Measurements from ENCODE around the gene P2RX3.
"Not testable (repeated sequence)": the region's sequence is repeated elsewhere in the genome, so short reads cannot be mapped to it uniquely, and the experiment has no call there.

The P2RX3 gene

GRCh38 chr11:57338142-57338541 is at the start of gene P2RX3:
P2RX3 (plus strand) TSS chr11:57338352; CDS start chr11:57338551, 199 bp downstream.
- H3K9me3 ChIP-seq (ENCODE audit: control insufficient read depth, insufficient read depth, low read length): no peaks in the 10 kb centered on the region
- H3K27ac ChIP-seq (ENCODE audit: low read length): no peak within 1 kb of the TSS
- no CpG with 5 or more reads among the region's 4 CpGs for WGBS (ENCODE audit: insufficient coverage, insufficient read length)
- no peak within 1 kb of the TSS for H3K4me3 ChIP-seq (ENCODE audit: low read length)
- no peak for DNase-seq (ENCODE audit: low read depth, low spot score)
- H3K27me3 ChIP-seq (ENCODE audit: control insufficient read depth, insufficient read depth, low read length): no peaks in the 10 kb centered on the region
- H3K4me1 ChIP-seq (ENCODE audit: control insufficient read depth, insufficient read depth, low read length): 0 out of 2 replicates have a peak, but pooled peaks cover 1% of the 10 kb centered on the region
- no peaks in the 10 kb centered on the region for H3K36me3 ChIP-seq (ENCODE audit: control insufficient read depth, insufficient read depth, low read length)

GRCh38 chr11:57288771-57289579 is 49.2 kb upstream of the P2RX3 start:
- Histone ChIP-seq H3K4me1 (ENCODE audit: control insufficient read depth, insufficient read depth, low read length) (no peaks in the 10 kb centered on the region), H3K27ac (ENCODE audit: low read length) (no peak overlapping the region), H3K4me3 (ENCODE audit: low read length) (no peak overlapping the region), H3K9me3 (ENCODE audit: control insufficient read depth, insufficient read depth, low read length) (no peaks in the 10 kb centered on the region), H3K36me3 (ENCODE audit: control insufficient read depth, insufficient read depth, low read length) (no peaks in the 10 kb centered on the region), H3K27me3 (ENCODE audit: control insufficient read depth, insufficient read depth, low read length) (no peaks in the 10 kb centered on the region)
- no peak for DNase-seq (ENCODE audit: low read depth, low spot score)
- no CpG with 5 or more reads among the region's 11 CpGs for WGBS (ENCODE audit: insufficient coverage, insufficient read length)

- H3K9me3 ChIP-seq (ENCODE audit: control insufficient read depth, insufficient read depth, low read length): no peaks in the 10 kb centered on the region
- no peaks in the 10 kb centered on the region; the same call in none of the 2 replicates for H3K4me1 ChIP-seq (ENCODE audit: control insufficient read depth, insufficient read depth, low read length)
- H3K27ac ChIP-seq (ENCODE audit: low read length): no peak overlapping the region
- no peaks in the 10 kb centered on the region for H3K27me3 ChIP-seq (ENCODE audit: control insufficient read depth, insufficient read depth, low read length)
- H3K36me3 ChIP-seq (ENCODE audit: control insufficient read depth, insufficient read depth, low read length): no peaks in the 10 kb centered on the region
- WGBS (ENCODE audit: insufficient coverage, insufficient read length): no CpG with 5 or more reads among the region's 1 CpG
- H3K4me3 ChIP-seq (ENCODE audit: low read length): no peak overlapping the region
- no peak for DNase-seq (ENCODE audit: low read depth, low spot score)
Observed at GRCh38 chr11:57290288-57290687, 47.9 kb upstream of the P2RX3 start.

GRCh38 chr11:57294225-57295131 is 43.7 kb upstream of the P2RX3 start:
- peaks cover 2% of the 10 kb centered on the region for H3K36me3 ChIP-seq (ENCODE audit: control insufficient read depth, insufficient read depth, low read length)
- H3K4me1 ChIP-seq (ENCODE audit: control insufficient read depth, insufficient read depth, low read length): no peaks in the 10 kb centered on the region; the same call in none of the 2 replicates
- H3K4me3 ChIP-seq (ENCODE audit: low read length): no peak overlapping the region
- no peak for DNase-seq (ENCODE audit: low read depth, low spot score)
- no peaks in the 10 kb centered on the region; the same call in 1 of the 2 replicates for H3K9me3 ChIP-seq (ENCODE audit: control insufficient read depth, insufficient read depth, low read length)
- no peak overlapping the region for H3K27ac ChIP-seq (ENCODE audit: low read length)
- H3K27me3 ChIP-seq (ENCODE audit: control insufficient read depth, insufficient read depth, low read length): no peaks in the 10 kb centered on the region
- no CpG with 5 or more reads among the region's 2 CpGs for WGBS (ENCODE audit: insufficient coverage, insufficient read length)

GRCh38 chr11:57296205-57296604 is 41.9 kb upstream of the P2RX3 start:
- DNase-seq (ENCODE audit: low read depth, low spot score); H3K27me3 ChIP-seq (ENCODE audit: control insufficient read depth, insufficient read depth, low read length); H3K4me1 ChIP-seq (ENCODE audit: control insufficient read depth, insufficient read depth, low read length); H3K4me3 ChIP-seq (ENCODE audit: low read length); H3K27ac ChIP-seq (ENCODE audit: low read length); H3K9me3 ChIP-seq (ENCODE audit: control insufficient read depth, insufficient read depth, low read length): not testable (repeated sequence)
- no CpG with 5 or more reads among the region's 3 CpGs for WGBS (ENCODE audit: insufficient coverage, insufficient read length)
- peaks cover 19% of the 10 kb centered on the region for H3K36me3 ChIP-seq (ENCODE audit: control insufficient read depth, insufficient read depth, low read length)

GRCh38 chr11:57297221-57297620 is 40.9 kb upstream of the P2RX3 start:
- Histone ChIP-seq H3K36me3 (ENCODE audit: control insufficient read depth, insufficient read depth, low read length) (peaks cover 29% of the 10 kb centered on the region), H3K4me3 (ENCODE audit: low read length) (no peak overlapping the region), H3K27ac (ENCODE audit: low read length) (no peak overlapping the region), H3K9me3 (ENCODE audit: control insufficient read depth, insufficient read depth, low read length) (no peaks in the 10 kb centered on the region; the same call in 1 of the 2 replicates), H3K4me1 (ENCODE audit: control insufficient read depth, insufficient read depth, low read length) (no peaks in the 10 kb centered on the region; the same call in none of the 2 replicates), H3K27me3 (ENCODE audit: control insufficient read depth, insufficient read depth, low read length) (no peaks in the 10 kb centered on the region)
- no peak for DNase-seq (ENCODE audit: low read depth, low spot score)
- WGBS (ENCODE audit: insufficient coverage, insufficient read length): no CpG with 5 or more reads among the region's 2 CpGs

- DNase-seq (ENCODE audit: low read depth, low spot score): no peak
- Histone ChIP-seq H3K27ac (ENCODE audit: low read length) (no peak overlapping the region), H3K36me3 (ENCODE audit: control insufficient read depth, insufficient read depth, low read length) (peaks cover 31% of the 10 kb centered on the region), H3K4me1 (ENCODE audit: control insufficient read depth, insufficient read depth, low read length) (no peaks in the 10 kb centered on the region; the same call in none of the 2 replicates), H3K27me3 (ENCODE audit: control insufficient read depth, insufficient read depth, low read length) (no peaks in the 10 kb centered on the region), H3K9me3 (ENCODE audit: control insufficient read depth, insufficient read depth, low read length) (no peaks in the 10 kb centered on the region; the same call in 1 of the 2 replicates), H3K4me3 (ENCODE audit: low read length) (no peak overlapping the region)
- no CpG with 5 or more reads among the region's 5 CpGs for WGBS (ENCODE audit: insufficient coverage, insufficient read length)
Observed at GRCh38 chr11:57299150-57299737, 38.9 kb upstream of the P2RX3 start.

GRCh38 chr11:57300785-57301184 is 37.4 kb upstream of the P2RX3 start:
- Histone ChIP-seq H3K27ac (ENCODE audit: low read length) (no peak overlapping the region), H3K4me1 (ENCODE audit: control insufficient read depth, insufficient read depth, low read length) (no peaks in the 10 kb centered on the region), H3K4me3 (ENCODE audit: low read length) (no peak overlapping the region), H3K36me3 (ENCODE audit: control insufficient read depth, insufficient read depth, low read length) (peaks cover 31% of the 10 kb centered on the region), H3K27me3 (ENCODE audit: control insufficient read depth, insufficient read depth, low read length) (no peaks in the 10 kb centered on the region), H3K9me3 (ENCODE audit: control insufficient read depth, insufficient read depth, low read length) (no peaks in the 10 kb centered on the region; the same call in 1 of the 2 replicates)
- no CpG with 5 or more reads among the region's 10 CpGs for WGBS (ENCODE audit: insufficient coverage, insufficient read length)
- DNase-seq (ENCODE audit: low read depth, low spot score): no peak

GRCh38 chr11:57301711-57302423 is 36.3 kb upstream of the P2RX3 start:
- no peaks in the 10 kb centered on the region for H3K4me1 ChIP-seq (ENCODE audit: control insufficient read depth, insufficient read depth, low read length)
- H3K36me3 ChIP-seq (ENCODE audit: control insufficient read depth, insufficient read depth, low read length): peaks cover 31% of the 10 kb centered on the region
- no peak overlapping the region for H3K4me3 ChIP-seq (ENCODE audit: low read length)
- H3K9me3 ChIP-seq (ENCODE audit: control insufficient read depth, insufficient read depth, low read length): no peaks in the 10 kb centered on the region; the same call in 1 of the 2 replicates
- WGBS (ENCODE audit: insufficient coverage, insufficient read length): no CpG with 5 or more reads among the region's 27 CpGs
- no peak for DNase-seq (ENCODE audit: low read depth, low spot score)
- H3K27me3 ChIP-seq (ENCODE audit: control insufficient read depth, insufficient read depth, low read length): no peaks in the 10 kb centered on the region
- H3K27ac ChIP-seq (ENCODE audit: low read length): no peak overlapping the region
